SK-N-SH (cell line): ENCODE results near the gene CEL. TPM values are rescaled to one million over a fixed set of nuclear protein-coding genes. Genes with fewer than 3 reads are reported as not detected.
A peak's percentile ranks its signal among the peaks of the same experiment; 100 is the strongest.

Experiments used
- CTCF ChIA-PET: fragments of 300-600, 350-600 bp; formaldehyde crosslinking; extraction: SDS; loops from one replicate; lab custom pipeline; 2021; lab: Yijun Ruan, JAX
- POLR2A ChIA-PET: fragments of 350-600 bp; sonication (Branson Sonifier 250); formaldehyde crosslinking; extraction: SDS; loops from one replicate; lab custom pipeline; 2020; ENCODE audit warnings: antibody characterized with exemption, inconsistent platforms; lab: Yijun Ruan, JAX
- DNase-seq: peaks from one replicate; pipeline ENCODE4 v3.0.0; 2012
- H2AFZ ChIP-seq: fragments of 200-600 bp; sonication (generic); 2 replicates; pipeline ENCODE4 v1.8.1; 2016; ENCODE audit warnings: antibody characterized with exemption, mild to moderate bottlenecking, low read depth
- H3F3A ChIP-seq: fragments of 200-600 bp; sonication (generic); replicated peaks from 2 replicates; pipeline ENCODE3; 2016; ENCODE audit warnings: antibody characterized with exemption, mild to moderate bottlenecking; ENCODE audit not compliant: insufficient read depth
- H3K27ac ChIP-seq, 2 experiments: fragments of 200-500 bp in 1 of 2; fragments of 200-600 bp in 1 of 2; sonication (Bioruptor generic) in 1 of 2; sonication (generic), shearing (Covaris generic) in 1 of 2; 2 replicates each; pipeline versions ENCODE4 v1.5.1 to v1.6.1; 2014 to 2016; ENCODE audit warnings: low read depth in 2 of 2, inconsistent platforms in 1 of 2, low read length in 1 of 2, mild to moderate bottlenecking in 1 of 2, mixed read lengths in 1 of 2
- H3K27me3 ChIP-seq: fragments of 200-600 bp; sonication (generic), shearing (Covaris generic); 2 replicates; pipeline ENCODE4 v1.6.1; 2016; ENCODE audit warnings: mixed run types; ENCODE audit not compliant: insufficient read depth
- H3K36me3 ChIP-seq, 2 experiments: fragments of 200-500 bp in 1 of 2; fragments of 200-600 bp in 1 of 2; sonication (Bioruptor generic) in 1 of 2; sonication (generic) in 1 of 2; replicated peaks in 1 of 2; 2 replicates each; pipeline versions ENCODE3 to v1.5.1; 2014 to 2016; ENCODE audit warnings: low read length in 1 of 2, mild to moderate bottlenecking in 1 of 2; ENCODE audit not compliant: insufficient read depth in 2 of 2, control insufficient read depth in 1 of 2
- H3K4me1 ChIP-seq, 2 experiments: fragments of 200-500 bp in 1 of 2; fragments of 200-600 bp in 1 of 2; sonication (Bioruptor generic) in 1 of 2; sonication (generic), shearing (Covaris generic) in 1 of 2; 2 replicates each; pipeline versions ENCODE4 v1.5.1 to v1.6.1; 2014 to 2016; ENCODE audit warnings: low read depth in 1 of 2, low read length in 1 of 2, mixed run types in 1 of 2; ENCODE audit not compliant: insufficient read depth in 2 of 2, control insufficient read depth in 1 of 2
- H3K4me2 ChIP-seq: fragments of 200-600 bp; sonication (generic), shearing (Covaris generic); 2 replicates; pipeline ENCODE4 v1.6.1; 2017; ENCODE audit warnings: mixed run types
- H3K4me3 ChIP-seq, 2 experiments: fragments of 200-500 bp in 1 of 2; fragments of 200-600 bp in 1 of 2; sonication (Bioruptor generic) in 1 of 2; sonication (generic), shearing (Covaris generic) in 1 of 2; 2 replicates each; pipeline versions ENCODE4 v1.5.1 to v1.8.1; 2014 to 2016; ENCODE audit warnings: low read depth in 2 of 2, inconsistent platforms in 1 of 2, low read length in 1 of 2, mild to moderate bottlenecking in 1 of 2, mixed read lengths in 1 of 2, moderate library complexity in 1 of 2
- H3K79me2 ChIP-seq: fragments of 200-600 bp; sonication (generic); 2 replicates; pipeline ENCODE4 v1.8.1; 2017; ENCODE audit warnings: mild to moderate bottlenecking; ENCODE audit not compliant: insufficient read depth
- H3K9ac ChIP-seq: fragments of 200-600 bp; sonication (generic); 2 replicates; pipeline ENCODE4 v1.6.1; 2017; ENCODE audit warnings: mixed run types
- H3K9me2 ChIP-seq: fragments of 200-600 bp; sonication (generic); 2 replicates; pipeline ENCODE4 v1.6.1; 2017; ENCODE audit warnings: mixed run types
- H3K9me3 ChIP-seq: fragments of 200-600 bp; sonication (generic); 2 replicates; pipeline ENCODE4 v1.6.1; 2017; ENCODE audit warnings: mixed run types, mild to moderate bottlenecking, moderate library complexity
- H4K20me1 ChIP-seq: fragments of 200-600 bp; sonication (generic); 2 replicates; pipeline ENCODE4 v1.6.1; 2017; ENCODE audit warnings: mild to moderate bottlenecking, mixed run types; ENCODE audit not compliant: insufficient read depth
- FOSL2 ChIP-seq: IDR thresholded peaks from 2 replicates; pipeline ENCODE4 v1.4.0; 2012; ENCODE audit warnings: low read depth, mild to moderate bottlenecking, moderate library complexity, borderline replicate concordance
- FOXJ3 ChIP-seq: sonication (generic); formaldehyde crosslinking; IDR thresholded peaks from 2 replicates; pipeline ENCODE4 v1.5.1; 2020; ENCODE audit warnings: mild to moderate bottlenecking, missing genetic modification reagents
- FOXM1 ChIP-seq: IDR thresholded peaks from 2 replicates; pipeline ENCODE4 v1.4.0; 2012; ENCODE audit warnings: low read depth, mild to moderate bottlenecking
- GABPA ChIP-seq: IDR thresholded peaks from 2 replicates; pipeline ENCODE4 v1.4.0; 2012; ENCODE audit warnings: low read depth, mild to moderate bottlenecking
- GATA2 ChIP-seq: sonication (generic); formaldehyde crosslinking; IDR thresholded peaks from 2 replicates; pipeline ENCODE4 v1.5.0; 2020; ENCODE audit warnings: mild to moderate bottlenecking, missing genetic modification reagents
- JUND ChIP-seq: IDR thresholded peaks from 2 replicates; pipeline ENCODE4 v1.4.0; 2012
- MXI1 ChIP-seq: IDR thresholded peaks from 2 replicates; pipeline ENCODE4 v1.6.1; 2012; ENCODE audit warnings: mild to moderate bottlenecking, low read depth, low read length, improper control_type of control experiment
- NFIC ChIP-seq: IDR thresholded peaks from 2 replicates; pipeline ENCODE4 v1.4.0; 2012; ENCODE audit warnings: borderline replicate concordance
- PBX3 ChIP-seq: IDR thresholded peaks from 2 replicates; pipeline ENCODE4; 2012
- POLR2AphosphoS5 ChIP-seq: IDR thresholded peaks from 2 replicates; pipeline ENCODE4 v1.6.1; 2012; ENCODE audit warnings: low read depth, low read length
- RCOR1 ChIP-seq: fragments of 150-350 bp; IDR thresholded peaks from 2 replicates; pipeline ENCODE4 v1.6.1; 2017; ENCODE audit warnings: antibody characterized with exemption, low read length
- RFX5 ChIP-seq: IDR thresholded peaks from 2 replicates; pipeline ENCODE4 v1.6.1; 2012; ENCODE audit warnings: mild to moderate bottlenecking, improper control_type of control experiment, low read length
- RXRA ChIP-seq: IDR thresholded peaks from 2 replicates; pipeline ENCODE4 v1.4.0; 2012; ENCODE audit warnings: low read depth, mild to moderate bottlenecking, borderline replicate concordance
- SIN3A ChIP-seq: IDR thresholded peaks from 2 replicates; pipeline ENCODE4 v1.6.1; 2012; ENCODE audit warnings: low read depth, mild to moderate bottlenecking, low read length, moderate library complexity, borderline replicate concordance
- TAF1 ChIP-seq: IDR thresholded peaks from 2 replicates; pipeline ENCODE4 v1.6.1; 2012; ENCODE audit warnings: low read depth, mild to moderate bottlenecking, low read length, moderate library complexity, borderline replicate concordance
- TCF12 ChIP-seq: IDR thresholded peaks from 2 replicates; pipeline ENCODE4 v1.4.0; 2012
- WGBS: methylation state at CpG from one replicate; pipeline ENCODE4 v1.1.6; 2017; ENCODE audit warnings: low lambda C conversion rate; 5-methylcytosine and 5-hydroxymethylcytosine counted together
- polyA plus RNA-seq, 3 experiments: library from polyadenylated mRNA; depleted of rRNA; stranded (reverse); fragments of >200 nt; gene quantifications; 2 replicates each; pipeline ENCODE4 v1.2.3, GENCODE V29; 2012
- TF ChIP-seq, protein P1 (sequence below): IDR thresholded peaks from 2 replicates; pipeline ENCODE4 v1.4.0; 2012; ENCODE audit warnings: low read depth, borderline replicate concordance
- TF ChIP-seq, protein P2 (sequence below): IDR thresholded peaks from 2 replicates; pipeline ENCODE4 v1.6.1; 2012; ENCODE audit warnings: mild to moderate bottlenecking, low read depth, low read length, moderate library complexity
- TF ChIP-seq, protein P3 (sequence below): fragments of 150-350 bp; IDR thresholded peaks from 2 replicates; pipeline ENCODE4 v1.6.1; 2017; ENCODE audit warnings: antibody characterized with exemption, low read length, low read depth, borderline replicate concordance
- TF ChIP-seq, protein P4 (sequence below): IDR thresholded peaks from 2 replicates; pipeline ENCODE4 v1.4.0; 2012; ENCODE audit warnings: low read depth, borderline replicate concordance

CEL gene
- polyA plus RNA-seq, 1 of the 3 experiments (the other 2 are of a cell fraction), result 0.87 TPM

DNA sequence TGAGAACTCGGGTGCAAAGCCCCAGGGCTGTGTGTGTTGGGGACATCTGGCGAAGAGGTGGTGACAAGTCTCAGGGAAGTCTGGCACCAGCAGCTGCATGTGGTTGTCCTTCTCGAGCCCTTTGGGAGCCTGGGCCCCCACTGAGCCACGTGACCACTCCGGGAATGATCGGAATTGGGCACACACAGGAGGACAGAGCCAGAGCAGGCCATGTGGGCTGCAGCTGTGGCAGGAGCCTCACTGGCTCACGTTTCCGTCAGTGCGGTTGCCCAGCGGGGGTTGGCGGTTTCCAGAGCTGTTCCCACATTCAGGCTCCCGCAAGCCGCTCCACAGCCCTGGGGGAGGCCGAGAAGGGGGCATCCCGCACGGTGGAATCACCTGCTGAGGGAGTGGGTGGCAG is 6.8 kb upstream of the CEL start (continued):
- TF ChIP-seq, protein P1, sequence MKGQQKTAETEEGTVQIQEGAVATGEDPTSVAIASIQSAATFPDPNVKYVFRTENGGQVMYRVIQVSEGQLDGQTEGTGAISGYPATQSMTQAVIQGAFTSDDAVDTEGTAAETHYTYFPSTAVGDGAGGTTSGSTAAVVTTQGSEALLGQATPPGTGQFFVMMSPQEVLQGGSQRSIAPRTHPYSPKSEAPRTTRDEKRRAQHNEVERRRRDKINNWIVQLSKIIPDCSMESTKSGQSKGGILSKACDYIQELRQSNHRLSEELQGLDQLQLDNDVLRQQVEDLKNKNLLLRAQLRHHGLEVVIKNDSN, result peak; percentile 86
- TF ChIP-seq JUND, result no peak
- no peak for TF ChIP-seq TAF1
- TF ChIP-seq FOXJ3, result 0 out of 2 replicates have a peak, but pooled peaks have one; percentile 23
- TF ChIP-seq NFIC, result no peak
- 0 out of 2 replicates have a peak, but pooled peaks have one; percentile 26 for TF ChIP-seq POLR2AphosphoS5
- no peak for TF ChIP-seq RXRA
- 0 out of 2 replicates have a peak, but pooled peaks have one; percentile 72 for TF ChIP-seq MXI1
- peak; percentile 87 for TF ChIP-seq TCF12

DNA sequence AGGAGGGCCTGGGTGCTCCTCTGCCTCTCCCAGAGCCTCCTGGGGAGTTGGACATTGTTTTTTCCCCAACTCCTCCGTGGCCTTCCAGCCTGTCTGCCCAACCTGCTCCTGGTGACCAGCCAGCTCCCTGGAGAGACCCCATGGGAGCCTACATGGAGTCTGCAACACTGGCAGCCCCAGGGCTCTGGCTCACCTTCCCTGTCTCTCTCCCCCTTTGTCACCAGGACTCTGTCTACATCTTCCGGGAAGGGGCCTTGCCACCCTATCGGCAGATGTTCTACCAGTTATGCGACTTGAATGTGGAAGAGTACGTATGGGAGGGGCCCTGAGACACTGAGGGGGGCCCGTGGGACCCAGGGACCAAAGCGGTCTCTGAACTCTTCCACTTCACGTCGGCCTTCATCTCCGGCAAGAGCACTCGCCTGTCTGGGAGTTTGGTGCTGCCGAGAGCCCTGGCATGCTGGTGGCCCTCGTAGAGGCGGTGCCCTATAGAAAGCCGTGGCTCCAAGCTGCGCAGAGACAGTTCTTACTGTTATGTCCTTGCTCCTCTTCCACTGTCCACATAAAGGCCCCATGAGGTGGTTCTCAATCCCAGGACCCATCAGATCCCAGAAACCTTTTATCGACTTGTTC is 5.9 kb upstream of the CEL start:
- no peaks in the 10 kb centered on the region for H3K9me3 ChIP-seq
- H3K27ac ChIP-seq, result no peak overlapping the region; a peak in 1 of 4 replicates
- H4K20me1 ChIP-seq, result no peaks in the 10 kb centered on the region
- peaks cover 2 to 49% of the 10 kb centered on the region in 2 experiments for H3K36me3 ChIP-seq
- CTCF ChIA-PET, result interaction anchor here (1.7 kb wide), 1 partner anchor 91 kb away, joined by 5 read pairs; no protein-coding TSS in a partner anchor
- no peak overlapping the region for H2AFZ ChIP-seq
- H3K9me2 ChIP-seq, result no peaks in the 10 kb centered on the region
- H3K27me3 ChIP-seq, result no peaks in the 10 kb centered on the region
- no peak overlapping the region for H3K4me3 ChIP-seq
- no peaks in the 10 kb centered on the region for H3F3A ChIP-seq
- peaks cover 0 to 35% of the 10 kb centered on the region in 2 experiments; a peak in 1 of 4 replicates for H3K4me1 ChIP-seq
- H3K79me2 ChIP-seq, result no peaks in the 10 kb centered on the region
- H3K4me2 ChIP-seq, result no peak overlapping the region
- WGBS, result 100% methylated on average over 8 of the region's 17 CpGs
- H3K9ac ChIP-seq, result no peak overlapping the region
- no peak for DNase-seq
- POLR2A ChIA-PET, result no interaction called here
- TF ChIP-seq GATA2 (no peak), MXI1 (no peak), FOXM1 (no peak), RXRA (no peak), TCF12 (no peak), SIN3A (no peak), FOSL2 (no peak), PBX3 (no peak), RCOR1 (no peak), RFX5 (no peak), GABPA (no peak), FOXJ3 (no peak)
- TF ChIP-seq, protein P2, sequence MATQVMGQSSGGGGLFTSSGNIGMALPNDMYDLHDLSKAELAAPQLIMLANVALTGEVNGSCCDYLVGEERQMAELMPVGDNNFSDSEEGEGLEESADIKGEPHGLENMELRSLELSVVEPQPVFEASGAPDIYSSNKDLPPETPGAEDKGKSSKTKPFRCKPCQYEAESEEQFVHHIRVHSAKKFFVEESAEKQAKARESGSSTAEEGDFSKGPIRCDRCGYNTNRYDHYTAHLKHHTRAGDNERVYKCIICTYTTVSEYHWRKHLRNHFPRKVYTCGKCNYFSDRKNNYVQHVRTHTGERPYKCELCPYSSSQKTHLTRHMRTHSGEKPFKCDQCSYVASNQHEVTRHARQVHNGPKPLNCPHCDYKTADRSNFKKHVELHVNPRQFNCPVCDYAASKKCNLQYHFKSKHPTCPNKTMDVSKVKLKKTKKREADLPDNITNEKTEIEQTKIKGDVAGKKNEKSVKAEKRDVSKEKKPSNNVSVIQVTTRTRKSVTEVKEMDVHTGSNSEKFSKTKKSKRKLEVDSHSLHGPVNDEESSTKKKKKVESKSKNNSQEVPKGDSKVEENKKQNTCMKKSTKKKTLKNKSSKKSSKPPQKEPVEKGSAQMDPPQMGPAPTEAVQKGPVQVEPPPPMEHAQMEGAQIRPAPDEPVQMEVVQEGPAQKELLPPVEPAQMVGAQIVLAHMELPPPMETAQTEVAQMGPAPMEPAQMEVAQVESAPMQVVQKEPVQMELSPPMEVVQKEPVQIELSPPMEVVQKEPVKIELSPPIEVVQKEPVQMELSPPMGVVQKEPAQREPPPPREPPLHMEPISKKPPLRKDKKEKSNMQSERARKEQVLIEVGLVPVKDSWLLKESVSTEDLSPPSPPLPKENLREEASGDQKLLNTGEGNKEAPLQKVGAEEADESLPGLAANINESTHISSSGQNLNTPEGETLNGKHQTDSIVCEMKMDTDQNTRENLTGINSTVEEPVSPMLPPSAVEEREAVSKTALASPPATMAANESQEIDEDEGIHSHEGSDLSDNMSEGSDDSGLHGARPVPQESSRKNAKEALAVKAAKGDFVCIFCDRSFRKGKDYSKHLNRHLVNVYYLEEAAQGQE, result no peak
- TF ChIP-seq, protein P1, result no peak
- TF ChIP-seq, protein P3, sequence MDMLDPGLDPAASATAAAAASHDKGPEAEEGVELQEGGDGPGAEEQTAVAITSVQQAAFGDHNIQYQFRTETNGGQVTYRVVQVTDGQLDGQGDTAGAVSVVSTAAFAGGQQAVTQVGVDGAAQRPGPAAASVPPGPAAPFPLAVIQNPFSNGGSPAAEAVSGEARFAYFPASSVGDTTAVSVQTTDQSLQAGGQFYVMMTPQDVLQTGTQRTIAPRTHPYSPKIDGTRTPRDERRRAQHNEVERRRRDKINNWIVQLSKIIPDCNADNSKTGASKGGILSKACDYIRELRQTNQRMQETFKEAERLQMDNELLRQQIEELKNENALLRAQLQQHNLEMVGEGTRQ, result no peak
- TF ChIP-seq, protein P4, sequence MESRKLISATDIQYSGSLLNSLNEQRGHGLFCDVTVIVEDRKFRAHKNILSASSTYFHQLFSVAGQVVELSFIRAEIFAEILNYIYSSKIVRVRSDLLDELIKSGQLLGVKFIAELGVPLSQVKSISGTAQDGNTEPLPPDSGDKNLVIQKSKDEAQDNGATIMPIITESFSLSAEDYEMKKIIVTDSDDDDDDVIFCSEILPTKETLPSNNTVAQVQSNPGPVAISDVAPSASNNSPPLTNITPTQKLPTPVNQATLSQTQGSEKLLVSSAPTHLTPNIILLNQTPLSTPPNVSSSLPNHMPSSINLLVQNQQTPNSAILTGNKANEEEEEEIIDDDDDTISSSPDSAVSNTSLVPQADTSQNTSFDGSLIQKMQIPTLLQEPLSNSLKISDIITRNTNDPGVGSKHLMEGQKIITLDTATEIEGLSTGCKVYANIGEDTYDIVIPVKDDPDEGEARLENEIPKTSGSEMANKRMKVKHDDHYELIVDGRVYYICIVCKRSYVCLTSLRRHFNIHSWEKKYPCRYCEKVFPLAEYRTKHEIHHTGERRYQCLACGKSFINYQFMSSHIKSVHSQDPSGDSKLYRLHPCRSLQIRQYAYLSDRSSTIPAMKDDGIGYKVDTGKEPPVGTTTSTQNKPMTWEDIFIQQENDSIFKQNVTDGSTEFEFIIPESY, result no peak
